Osteocyte (in vitro differentiated cells): Measurements from ENCODE around the gene DGKG. TPM values are rescaled to one million over a fixed set of nuclear protein-coding genes. Genes with fewer than 3 reads are reported as not detected.

Source experiments
- DNase-seq: peaks from one replicate; pipeline ENCODE4 v3.0.0; 2021; ENCODE audit warnings: mixed read lengths; ENCODE audit not compliant: unreplicated experiment; ENCODE audit errors: extremely low spot score
- H3K27ac Mint-ChIP-seq: one replicate; pipeline ENCODE4 v1.8.0; 2021; ENCODE audit warnings: mild to moderate bottlenecking, mixed read lengths; ENCODE audit not compliant: unreplicated experiment
- H3K27me3 Mint-ChIP-seq: one replicate; pipeline ENCODE4 v1.8.0; 2021; ENCODE audit warnings: mixed read lengths; ENCODE audit not compliant: unreplicated experiment
- H3K36me3 Mint-ChIP-seq: one replicate; pipeline ENCODE4 v1.8.0; 2021; ENCODE audit warnings: mixed read lengths; ENCODE audit not compliant: unreplicated experiment
- H3K4me1 Mint-ChIP-seq: one replicate; pipeline ENCODE4 v1.8.0; 2021; ENCODE audit warnings: mixed read lengths; ENCODE audit not compliant: unreplicated experiment
- H3K4me3 Mint-ChIP-seq: one replicate; pipeline ENCODE4 v1.8.0; 2021; ENCODE audit warnings: mild to moderate bottlenecking, moderate library complexity, mixed read lengths; ENCODE audit not compliant: unreplicated experiment
- H3K9me3 Mint-ChIP-seq: one replicate; pipeline ENCODE4 v1.8.0; 2021; ENCODE audit warnings: mixed read lengths; ENCODE audit not compliant: unreplicated experiment
- CTCF ChIP-seq: fragments of 200-600 bp; sonication (generic); IDR thresholded peaks from 2 replicates; pipeline ENCODE4 v1.5.0; 2021; ENCODE audit warnings: antibody characterized with exemption, mild to moderate bottlenecking, moderate library complexity
- total RNA-seq: library from RNA; stranded (reverse); gene quantifications from 2 replicates; pipeline ENCODE4 v1.2.1, GENCODE V29; 2021

Gene DGKG
- total RNA-seq, 1 donor from 2014 or later = not detected

- no peaks in the 10 kb centered on the region for H3K9me3 Mint-ChIP-seq
- no peak overlapping the region for H3K4me3 Mint-ChIP-seq
- no peak overlapping the region for H3K27ac Mint-ChIP-seq
- H3K27me3 Mint-ChIP-seq = peaks cover 24% of the 10 kb centered on the region
- no peak for TF ChIP-seq CTCF
- DNase-seq = no peak
- no peaks in the 10 kb centered on the region for H3K36me3 Mint-ChIP-seq
- peaks cover 7% of the 10 kb centered on the region for H3K4me1 Mint-ChIP-seq
Observed at GRCh38 chr3:186168976-186169375, 193.1 kb downstream of the DGKG start.

- no peak for TF ChIP-seq CTCF
- H3K9me3 Mint-ChIP-seq = no peaks in the 10 kb centered on the region
- H3K36me3 Mint-ChIP-seq = no peaks in the 10 kb centered on the region
- H3K4me1 Mint-ChIP-seq = peaks cover 7% of the 10 kb centered on the region
- H3K27me3 Mint-ChIP-seq = peaks cover 32% of the 10 kb centered on the region
- H3K4me3 Mint-ChIP-seq = no peak overlapping the region
- no peak overlapping the region for H3K27ac Mint-ChIP-seq
- no peak for DNase-seq
Observed at GRCh38 chr3:186167646-186168395, 194.2 kb downstream of the DGKG start.

DNA sequence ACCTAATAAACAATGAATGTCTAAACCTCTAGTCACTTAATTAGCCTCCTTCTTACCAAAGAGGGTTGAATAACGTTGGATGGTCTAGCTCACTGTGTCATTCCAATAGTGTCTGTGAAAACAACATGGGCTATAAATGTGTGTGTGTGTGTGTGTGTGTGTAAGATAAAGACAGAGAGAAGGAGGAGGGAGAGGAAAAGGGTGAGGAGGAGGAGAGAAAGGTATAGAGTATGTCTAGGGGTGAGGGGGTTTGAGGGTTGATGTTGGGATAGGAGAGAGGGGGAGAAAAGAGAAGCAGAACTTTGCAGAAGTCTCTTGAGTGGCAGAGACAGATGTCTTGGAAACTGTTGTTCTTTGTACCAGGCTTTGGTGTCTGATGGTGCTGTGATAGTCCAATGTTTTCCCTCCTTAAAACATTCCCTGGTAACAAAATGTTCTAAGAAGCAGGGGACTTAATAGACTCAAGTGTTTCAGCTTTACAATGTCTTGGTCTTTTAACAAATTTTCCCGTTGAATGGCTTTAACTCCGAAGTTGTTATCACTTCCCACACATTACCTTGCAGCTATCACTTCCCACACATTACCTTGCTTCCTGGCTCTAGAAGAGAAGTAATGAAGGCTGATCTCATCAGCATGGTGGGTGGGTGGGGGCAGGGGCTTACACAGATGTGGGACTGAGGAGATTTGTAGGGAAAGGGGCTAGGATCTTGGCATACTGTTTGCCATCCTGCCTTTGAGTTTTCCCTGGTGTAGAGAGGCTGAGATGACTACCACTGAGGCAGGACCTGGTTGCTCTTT lies 195.3 kb downstream of the DGKG start:
- Mint-ChIP-seq H3K27me3 (peaks cover 32% of the 10 kb centered on the region), H3K4me1 (peaks cover 7% of the 10 kb centered on the region), H3K36me3 (no peaks in the 10 kb centered on the region), H3K27ac (no peak overlapping the region), H3K4me3 (no peak overlapping the region), H3K9me3 (no peaks in the 10 kb centered on the region)
- no peak for TF ChIP-seq CTCF
- no peak for DNase-seq

DNA sequence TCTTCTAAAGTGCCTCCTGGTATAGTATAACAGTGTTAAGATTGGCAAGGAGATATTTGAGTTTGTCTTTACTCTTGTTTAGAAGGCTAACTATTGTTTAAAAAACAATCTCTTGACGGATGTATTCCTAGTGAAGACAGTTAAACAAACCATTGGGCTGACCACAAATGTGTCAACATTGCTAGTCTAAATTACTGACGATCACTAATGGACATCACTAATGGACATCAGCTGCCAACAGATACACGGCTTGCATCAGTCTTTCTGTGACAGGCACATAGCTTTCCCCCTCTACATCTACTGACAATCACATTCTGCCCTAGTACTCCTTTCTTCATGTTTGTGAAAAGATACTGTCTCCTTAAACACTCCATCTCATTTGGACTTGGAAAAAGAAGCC lies 196.0 kb downstream of the DGKG start:
- no peaks in the 10 kb centered on the region for H3K36me3 Mint-ChIP-seq
- TF ChIP-seq CTCF = no peak
- peaks cover 32% of the 10 kb centered on the region for H3K27me3 Mint-ChIP-seq
- H3K4me3 Mint-ChIP-seq = no peak overlapping the region
- H3K9me3 Mint-ChIP-seq = no peaks in the 10 kb centered on the region
- peaks cover 7% of the 10 kb centered on the region for H3K4me1 Mint-ChIP-seq
- DNase-seq = no peak
- H3K27ac Mint-ChIP-seq = no peak overlapping the region

DNA sequence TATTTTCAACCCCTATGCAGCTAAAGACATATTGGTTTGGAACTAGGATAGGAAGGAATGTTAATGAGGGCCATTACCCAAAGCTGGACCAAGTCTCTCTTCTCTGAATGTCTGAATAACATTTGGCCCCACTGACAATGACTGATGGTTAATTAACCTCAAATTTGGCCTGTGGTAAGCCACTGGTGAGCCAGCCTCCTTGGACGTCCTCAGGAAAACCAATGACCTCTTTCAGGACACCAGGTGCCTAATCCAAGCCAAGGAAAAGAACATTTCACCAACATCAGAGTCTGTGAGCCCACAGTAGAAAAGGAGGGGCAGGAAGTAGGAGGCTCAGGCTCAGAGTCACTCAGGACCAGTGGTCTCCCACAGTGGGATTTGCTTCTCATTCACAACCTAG lies 196.7 kb downstream of the DGKG start:
- TF ChIP-seq CTCF = no peak
- no peaks in the 10 kb centered on the region for H3K36me3 Mint-ChIP-seq
- no peaks in the 10 kb centered on the region for H3K9me3 Mint-ChIP-seq
- H3K4me3 Mint-ChIP-seq = no peak overlapping the region
- no peak overlapping the region for H3K27ac Mint-ChIP-seq
- peaks cover 4% of the 10 kb centered on the region for H3K4me1 Mint-ChIP-seq
- no peak for DNase-seq
- peaks cover 38% of the 10 kb centered on the region for H3K27me3 Mint-ChIP-seq
